ENCODE measurements around the gene SCYGR5.

DNA sequence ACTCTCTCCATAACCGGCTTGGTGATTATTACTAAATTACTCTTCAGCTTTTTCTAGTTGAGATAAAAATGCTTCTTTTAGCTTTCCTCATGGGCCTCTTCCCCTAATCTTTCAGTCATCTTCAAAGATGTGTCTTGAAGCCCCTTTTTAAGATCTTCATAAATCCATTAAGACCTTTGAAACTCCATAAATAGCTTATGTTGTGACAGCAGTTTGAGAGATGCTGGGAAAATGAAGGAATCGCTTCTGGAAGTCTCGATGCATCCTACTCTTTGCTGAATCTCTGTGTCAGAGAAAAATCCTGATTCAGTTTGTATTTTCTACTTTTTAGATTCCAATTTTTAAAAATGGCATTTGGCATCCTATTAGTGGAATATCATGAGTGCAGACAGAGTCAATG, 36.3 kb upstream of the SCYGR5 start:
- TF ChIP-seq EZH2 (IDR thresholded peaks at IDR 0.05; ENCODE audit: insufficient read depth, poor library complexity, severe bottlenecking), result no peak
- no peak for TF ChIP-seq EZH2phosphoT487 (IDR thresholded peaks at IDR 0.05; ENCODE audit: insufficient read depth, low read depth)

Measured in GM23248 (cell line).